Suprapubic skin (tissue), 4 donors: ENCODE results near the gene IGLL5. TPM values are rescaled to one million over a fixed set of nuclear protein-coding genes. Genes with fewer than 3 reads are reported as not detected.
A peak's percentile ranks its signal among the peaks of the same experiment; 100 is the strongest.

Experiments used
- DNase-seq, 2 donors: peaks; one replicate each; pipeline ENCODE4 v3.0.0-alpha.2; 2019; ENCODE audit warnings: low spot score in 2 of 2
- H3K27ac ChIP-seq: fragments of 200-600 bp; sonication (generic); one replicate; pipeline ENCODE4 v1.5.1; 2019
- H3K27me3 ChIP-seq: fragments of 200-600 bp; sonication (generic); one replicate; pipeline ENCODE4 v1.5.1; 2019
- H3K36me3 ChIP-seq: fragments of 200-600 bp; sonication (generic); one replicate; pipeline ENCODE4 v1.5.1; 2019
- H3K4me1 ChIP-seq: fragments of 200-600 bp; sonication (generic); one replicate; pipeline ENCODE4 v1.5.1; 2019
- H3K4me3 ChIP-seq: fragments of 200-600 bp; sonication (generic); one replicate; pipeline ENCODE4 v1.5.1; 2019; ENCODE audit warnings: mild to moderate bottlenecking
- H3K9me3 ChIP-seq: fragments of 200-600 bp; sonication (generic); one replicate; pipeline ENCODE4 v1.5.1; 2019
- CTCF ChIP-seq, 2 donors: fragments of 200-600 bp in 1 of 2; fragments of 450-650 bp in 1 of 2; sonication (generic) in 1 of 2; IDR thresholded peaks; one replicate each; pipeline ENCODE4 v1.5.1; 2016 to 2019; ENCODE audit warnings: antibody characterized with exemption in 2 of 2, mild to moderate bottlenecking in 1 of 2, moderate library complexity in 1 of 2
- EP300 ChIP-seq: sonication (generic); formaldehyde crosslinking; IDR thresholded peaks from one replicate; pipeline ENCODE4 v1.6.1; 2017; ENCODE audit warnings: antibody characterized with exemption
- POLR2A ChIP-seq, 2 donors: fragments of 450-650 bp; IDR thresholded peaks; one replicate each; pipeline ENCODE4 v1.6.1; 2017; ENCODE audit warnings: antibody characterized with exemption in 2 of 2, mild to moderate bottlenecking in 2 of 2, moderate library complexity in 2 of 2
- POLR2AphosphoS5 ChIP-seq, 3 donors: sonication (generic); formaldehyde crosslinking; IDR thresholded peaks; one replicate each; pipeline ENCODE4 v1.6.1; 2017; ENCODE audit warnings: antibody characterized with exemption in 3 of 3
- WGBS: methylation state at CpG from one replicate; pipeline ENCODE4 v1.1.5; 2018; 5-methylcytosine and 5-hydroxymethylcytosine counted together
- total RNA-seq, 4 donors: library from RNA; depleted of rRNA; stranded (reverse); fragments of >200 nt; gene quantifications; one replicate each; pipeline ENCODE4 v1.1.0, GENCODE V29; 2016

Gene IGLL5
- total RNA-seq, 4 donors from 2014 or later = not detected

- Histone ChIP-seq H3K36me3 (no peaks in the 10 kb centered on the region), H3K27me3 (peaks cover 34% of the 10 kb centered on the region), H3K4me1 (no peaks in the 10 kb centered on the region), H3K27ac (no peak overlapping the region), H3K9me3 (no peaks in the 10 kb centered on the region), H3K4me3 (no peak overlapping the region)
- 100% methylated on average over 2 of the region's 6 CpGs for WGBS
- DNase-seq = peak in 1 of 2 donors; percentile 67
- no peak for TF ChIP-seq POLR2A (IDR thresholded peaks at IDR 0.05)
- no peak for TF ChIP-seq EP300
- no peak for TF ChIP-seq POLR2AphosphoS5 (IDR thresholded peaks at IDR 0.05)
- TF ChIP-seq CTCF (IDR thresholded peaks at IDR 0.05) = no peak
Observed at GRCh38 chr22:22856364-22856763, 31.3 kb upstream of the IGLL5 start.

DNA sequence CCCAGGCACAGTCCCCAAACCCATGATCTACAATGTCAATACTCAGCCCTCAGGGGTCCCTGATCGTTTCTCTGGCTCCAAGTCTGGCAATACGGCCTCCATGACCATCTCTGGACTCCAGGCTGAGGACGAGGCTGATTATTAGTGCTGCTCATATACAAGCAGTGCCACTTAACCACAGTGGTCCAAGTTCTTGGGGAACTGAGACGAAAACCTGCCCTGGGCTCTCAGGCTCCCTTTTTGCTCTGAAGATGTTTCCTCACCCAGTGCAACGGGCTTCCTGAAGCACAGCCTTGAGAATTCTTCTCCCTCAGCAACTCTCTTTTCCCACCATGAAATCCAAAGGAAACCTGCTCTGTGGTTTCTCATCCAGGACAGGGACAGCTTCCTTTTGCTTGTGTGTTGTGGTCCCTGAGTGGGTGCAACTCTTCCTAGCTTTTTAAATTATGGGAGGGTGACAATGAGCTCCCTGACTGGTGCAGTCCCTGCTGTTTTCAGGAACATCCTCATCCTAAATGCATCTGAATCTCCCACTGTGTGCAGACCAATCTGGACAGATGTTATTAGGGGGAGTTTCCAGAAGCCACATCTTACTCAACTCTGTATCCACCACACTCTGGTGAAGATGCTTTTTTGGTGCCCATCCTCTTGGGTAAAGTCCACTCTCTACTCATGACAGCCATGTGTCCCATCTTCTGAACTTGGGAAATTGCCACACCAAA, 30.6 kb upstream of the IGLL5 start:
- WGBS = 81% methylated on average over 2 of the region's 5 CpGs
- Histone ChIP-seq H3K36me3 (no peaks in the 10 kb centered on the region), H3K9me3 (no peaks in the 10 kb centered on the region), H3K27ac (no peak overlapping the region), H3K4me3 (no peak overlapping the region), H3K27me3 (peaks cover 33% of the 10 kb centered on the region), H3K4me1 (no peaks in the 10 kb centered on the region)
- no peak for DNase-seq
- TF ChIP-seq POLR2AphosphoS5 (IDR thresholded peaks at IDR 0.05) (no peak), EP300 (no peak), POLR2A (IDR thresholded peaks at IDR 0.05) (no peak), CTCF (IDR thresholded peaks at IDR 0.05) (no peak)

DNA sequence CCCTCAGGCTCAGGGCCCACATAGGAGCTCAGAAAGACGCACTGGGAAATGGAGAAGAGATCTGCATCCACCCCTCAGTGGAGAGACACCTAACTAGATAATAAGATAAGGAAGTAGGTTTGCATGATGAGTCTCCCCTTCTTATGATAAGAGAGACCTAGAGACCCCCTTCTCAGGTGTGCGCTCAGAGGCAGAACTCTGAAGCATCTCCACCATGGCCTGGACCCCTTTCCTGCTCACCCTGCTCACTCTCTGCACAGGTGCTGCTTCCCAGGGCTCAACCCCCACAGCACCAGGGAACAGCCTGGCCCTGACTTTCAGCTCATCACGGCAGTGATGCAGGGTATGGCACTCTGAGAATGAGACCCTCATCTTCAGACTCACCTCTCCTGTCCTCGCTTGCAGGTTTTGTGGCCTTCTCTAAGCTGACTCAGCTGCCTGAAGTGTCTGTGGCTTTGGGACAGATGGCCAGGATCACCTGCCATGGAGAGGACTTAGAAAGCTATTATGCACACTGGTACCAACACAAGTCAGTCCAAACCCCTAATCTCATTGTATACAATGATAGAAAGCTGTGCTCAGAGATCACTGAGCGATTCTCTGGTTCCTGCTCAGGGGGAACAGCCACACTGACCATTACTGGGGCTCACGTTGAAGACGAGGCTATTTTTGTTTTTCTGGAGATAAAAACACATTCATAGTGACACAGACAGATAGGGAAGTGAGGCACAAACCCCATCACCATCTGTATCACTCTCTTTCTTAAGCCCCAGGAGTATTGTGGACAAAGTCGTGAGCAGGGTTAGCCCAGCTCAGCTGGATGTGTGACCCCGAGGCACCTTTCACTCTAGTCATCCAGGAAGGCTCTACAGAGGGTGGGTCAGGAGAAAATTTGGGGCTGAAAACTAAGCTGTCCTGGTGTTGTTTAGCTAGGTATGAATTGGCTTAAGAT, 29.7 kb upstream of the IGLL5 start:
- 90% methylated on average over 9 of the region's 9 CpGs for WGBS
- H3K27me3 ChIP-seq = peaks cover 28% of the 10 kb centered on the region
- no peaks in the 10 kb centered on the region for H3K4me1 ChIP-seq
- DNase-seq = peak in 1 of 2 donors; percentile 57
- H3K9me3 ChIP-seq = no peaks in the 10 kb centered on the region
- no peak overlapping the region for H3K27ac ChIP-seq
- no peaks in the 10 kb centered on the region for H3K36me3 ChIP-seq
- TF ChIP-seq POLR2A (IDR thresholded peaks at IDR 0.05) (no peak), EP300 (no peak), POLR2AphosphoS5 (IDR thresholded peaks at IDR 0.05) (no peak), CTCF (IDR thresholded peaks at IDR 0.05) (no peak)
- no peak overlapping the region for H3K4me3 ChIP-seq

GRCh38 chr22:22858559-22858937, 29.1 kb upstream of the IGLL5 start:
- TF ChIP-seq POLR2AphosphoS5 (IDR thresholded peaks at IDR 0.05) (no peak), CTCF (IDR thresholded peaks at IDR 0.05) (no peak), EP300 (no peak), POLR2A (IDR thresholded peaks at IDR 0.05) (no peak)
- Histone ChIP-seq H3K4me1 (no peaks in the 10 kb centered on the region), H3K4me3 (no peak overlapping the region), H3K27ac (no peak overlapping the region), H3K9me3 (no peaks in the 10 kb centered on the region), H3K36me3 (no peaks in the 10 kb centered on the region), H3K27me3 (peaks cover 23% of the 10 kb centered on the region)
- DNase-seq = no peak
- WGBS = 94% methylated on average over 2 of the region's 2 CpGs

DNA sequence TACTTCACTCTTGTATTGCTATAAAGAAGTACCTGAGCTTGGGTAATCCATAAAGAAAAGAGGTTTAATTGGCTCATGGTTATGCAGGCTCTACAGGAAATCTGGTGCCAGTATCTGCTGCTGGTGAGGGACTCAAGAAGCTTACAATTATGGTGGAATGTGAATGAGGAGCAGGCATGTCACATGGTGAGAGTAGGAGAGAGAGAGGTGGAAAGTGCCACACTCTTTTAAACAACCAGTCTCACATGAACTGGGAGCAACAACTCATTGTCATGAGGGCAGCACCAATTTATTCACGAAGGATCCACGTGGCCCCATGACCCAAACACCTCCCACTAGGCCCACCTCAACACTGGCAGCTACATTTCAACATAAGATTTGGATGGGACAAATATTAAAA, 24.6 kb upstream of the IGLL5 start:
- H3K27me3 ChIP-seq = peaks cover 3% of the 10 kb centered on the region
- H3K27ac ChIP-seq = no peak overlapping the region
- no peaks in the 10 kb centered on the region for H3K36me3 ChIP-seq
- TF ChIP-seq CTCF (IDR thresholded peaks at IDR 0.05) (no peak), EP300 (no peak), POLR2AphosphoS5 (IDR thresholded peaks at IDR 0.05) (no peak), POLR2A (IDR thresholded peaks at IDR 0.05) (no peak)
- peaks cover 7% of the 10 kb centered on the region for H3K4me1 ChIP-seq
- H3K9me3 ChIP-seq = no peaks in the 10 kb centered on the region
- no peak for DNase-seq
- 86% methylated on average over 2 of the region's 2 CpGs for WGBS
- no peak overlapping the region for H3K4me3 ChIP-seq
